ENCODE measurements around the gene ELOVL5.

Gene ELOVL5

GRCh38 chr6:53268858-53269608 is 79.7 kb downstream of the ELOVL5 start:
- no peak for DNase-seq

GRCh38 chr6:53266553-53267090 is 82.1 kb downstream of the ELOVL5 start:
- DNase-seq = no peak

GRCh38 chr6:53264915-53265607 is 83.7 kb downstream of the ELOVL5 start:
- no peak for DNase-seq

GRCh38 chr6:53264337-53264736 is 84.4 kb downstream of the ELOVL5 start:
- DNase-seq = no peak

- DNase-seq = no peak
Observed at GRCh38 chr6:53263917-53264316, 84.8 kb downstream of the ELOVL5 start.

GRCh38 chr6:53259860-53260580 is 88.7 kb downstream of the ELOVL5 start:
- no peak for DNase-seq

GRCh38 chr6:53258774-53259155 is 90.0 kb downstream of the ELOVL5 start:
- DNase-seq = no peak

- no peak for DNase-seq
Observed at GRCh38 chr6:53258076-53258773, 90.5 kb downstream of the ELOVL5 start.

GRCh38 chr6:53257533-53257932 is 91.2 kb downstream of the ELOVL5 start:
- DNase-seq = no peak

- peak; percentile 9 for DNase-seq
Observed at GRCh38 chr6:53257001-53257400, 91.7 kb downstream of the ELOVL5 start.

GRCh38 chr6:53252177-53252692 is 96.5 kb downstream of the ELOVL5 start:
- DNase-seq = no peak

- no peak for DNase-seq
Observed at GRCh38 chr6:53251033-53251672, 97.6 kb downstream of the ELOVL5 start.

GRCh38 chr6:53250176-53251032 is 98.3 kb downstream of the ELOVL5 start:
- no peak for DNase-seq

GRCh38 chr6:53246924-53247323 is 101.8 kb downstream of the ELOVL5 start:
- no peak for DNase-seq

GRCh38 chr6:53244958-53245357 is 103.8 kb downstream of the ELOVL5 start:
- no peak for DNase-seq

- DNase-seq = no peak
Observed at GRCh38 chr6:53244399-53244931, 104.3 kb downstream of the ELOVL5 start.

GRCh38 chr6:53241938-53242337 is 106.8 kb downstream of the ELOVL5 start:
- DNase-seq = no peak

- DNase-seq = no peak
Observed at GRCh38 chr6:53240761-53241160, 108.0 kb downstream of the ELOVL5 start.

GRCh38 chr6:53240139-53240538 is 108.6 kb downstream of the ELOVL5 start:
- no peak for DNase-seq

GRCh38 chr6:53239526-53239925 is 109.2 kb downstream of the ELOVL5 start:
- DNase-seq = no peak

- no peak for DNase-seq
Observed at GRCh38 chr6:53238311-53238710, 110.4 kb downstream of the ELOVL5 start.

Data from NCI-H226 (cell line).